ENCODE results near the gene SEPTIN1.
"Not testable (repeated sequence)": the region's sequence is repeated elsewhere in the genome, so short reads cannot be mapped to it uniquely, and the experiment has no call there.

SEPTIN1 gene

GRCh38 chr16:30351001-30351441 lies 31.3 kb downstream of the SEPTIN1 start:
- no peak overlapping the region for H3K4me3 ChIP-seq
- H3K27ac ChIP-seq: no peak overlapping the region

GRCh38 chr16:30350134-30350871 lies 32.1 kb downstream of the SEPTIN1 start:
- Histone ChIP-seq H3K27ac (no peak overlapping the region), H3K4me3 (no peak overlapping the region)

GRCh38 chr16:30349675-30350074 lies 32.7 kb downstream of the SEPTIN1 start:
- Histone ChIP-seq H3K27ac (peak overlapping the region in 1 of 21 experiments; percentile 18), H3K4me3 (no peak overlapping the region)

- H3K4me3 ChIP-seq: no peak overlapping the region
- no peak overlapping the region for H3K27ac ChIP-seq
These were observed 33.4 kb downstream of the SEPTIN1 start for GRCh38 chr16:30348929-30349328.

GRCh38 chr16:30348113-30348512 lies 34.2 kb downstream of the SEPTIN1 start:
- no peak overlapping the region for H3K27ac ChIP-seq
- no peak overlapping the region for H3K4me3 ChIP-seq

GRCh38 chr16:30346286-30346685 lies 36.1 kb downstream of the SEPTIN1 start:
- H3K4me3 ChIP-seq: no peak overlapping the region
- H3K27ac ChIP-seq: no peak overlapping the region

GRCh38 chr16:30343491-30343820 lies 38.9 kb downstream of the SEPTIN1 start:
- not testable (repeated sequence) for H3K27ac ChIP-seq

GRCh38 chr16:30342751-30343490 lies 39.4 kb downstream of the SEPTIN1 start:
- H3K4me3 ChIP-seq: no peak overlapping the region
- no peak overlapping the region for H3K27ac ChIP-seq

More at GRCh38 chr16:30343491-30343820, 38.9 kb downstream of the SEPTIN1 start:
- H3K4me3 ChIP-seq: not testable (repeated sequence)

GRCh38 chr16:30341971-30342370 lies 40.4 kb downstream of the SEPTIN1 start:
- not testable (repeated sequence) for H3K27ac ChIP-seq, H3K4me3 ChIP-seq

- no peak overlapping the region for H3K27ac ChIP-seq
These were observed 41.7 kb downstream of the SEPTIN1 start for GRCh38 chr16:30340621-30341020.

GRCh38 chr16:30338715-30339114 lies 43.6 kb downstream of the SEPTIN1 start:
- not testable (repeated sequence) for H3K27ac ChIP-seq, H3K4me3 ChIP-seq

More at GRCh38 chr16:30340621-30341020, 41.7 kb downstream of the SEPTIN1 start:
- no peak overlapping the region for H3K4me3 ChIP-seq

GRCh38 chr16:30337964-30338357 lies 44.4 kb downstream of the SEPTIN1 start:
- H3K4me3 ChIP-seq, H3K27ac ChIP-seq: not testable (repeated sequence)

GRCh38 chr16:30335598-30336474 lies 46.5 kb downstream of the SEPTIN1 start:
- Histone ChIP-seq H3K27ac (peak overlapping the region in 20 of 21 experiments; percentile 81 to 98 (median 96)), H3K4me3 (peak overlapping the region; percentile 50 to 79 (median 70))

GRCh38 chr16:30335028-30335597 lies 47.2 kb downstream of the SEPTIN1 start:
- H3K27ac ChIP-seq: peak overlapping the region; percentile 35 to 98 (median 95)
- H3K4me3 ChIP-seq: peak overlapping the region; percentile 50 to 79 (median 70)

GRCh38 chr16:30334473-30334989 lies 47.8 kb downstream of the SEPTIN1 start:
- Histone ChIP-seq H3K27ac (peak overlapping the region; percentile 35 to 98 (median 95)), H3K4me3 (peak overlapping the region; percentile 50 to 79 (median 70))
